Measurements from ENCODE around the gene CRK. TPM values are rescaled to one million over a fixed set of nuclear protein-coding genes. Genes with fewer than 3 reads are reported as not detected.
A peak's percentile ranks its signal among the peaks of the same experiment; 100 is the strongest.

CRK gene
- total RNA-seq, 1 experiment from 2014 or later = 72.3 TPM

- Histone ChIP-seq H3K27me3 (replicated peaks; ENCODE audit: control insufficient read depth, insufficient read depth, low read length) (no peaks in the 10 kb centered on the region), H3K9me3 (no peaks in the 10 kb centered on the region), H3K4me3 (ENCODE audit: low read depth, low read length) (no peak overlapping the region), H3K36me3 (ENCODE audit: control insufficient read depth, insufficient read depth, low read length) (peaks cover 2% of the 10 kb centered on the region), H3K4me1 (peaks cover 23% of the 10 kb centered on the region)
- CTCF ChIA-PET = no interaction called here
- Mint-ChIP-seq H3K27me3 (ENCODE audit: insufficient read depth, unreplicated experiment) (no peaks in the 10 kb centered on the region), H3K27ac (ENCODE audit: unreplicated experiment) (peak overlapping the region; percentile 6), H3K9me3 (ENCODE audit: unreplicated experiment) (no peaks in the 10 kb centered on the region), H3K4me1 (ENCODE audit: low read depth, unreplicated experiment) (peaks cover 7% of the 10 kb centered on the region), H3K4me3 (ENCODE audit: unreplicated experiment) (no peak overlapping the region), H3K36me3 (ENCODE audit: insufficient read depth, unreplicated experiment) (peaks cover 79% of the 10 kb centered on the region)
- POLR2A ChIA-PET = no interaction called here
- no TSS peak for BruUV-seq (replicated peaks)
- TF ChIP-seq CTCF (IDR thresholded peaks at IDR 0.05; ENCODE audit: insufficient read depth in 1 of 2, low read depth in 1 of 2, low read length in 1 of 2, severe bottlenecking in 1 of 2, unreplicated experiment in 1 of 2) = no peak
- intact Hi-C loops (cut with micrococcal nuclease; ENCODE audit: unreplicated experiment) = no loop called here
- DNase-seq = no peak
Observed at GRCh38 chr17:1435326-1435725, 20.7 kb downstream of the CRK start.

GRCh38 chr17:1434150-1434549 lies 21.9 kb downstream of the CRK start:
- Histone ChIP-seq H3K27me3 (replicated peaks; ENCODE audit: control insufficient read depth, insufficient read depth, low read length) (no peaks in the 10 kb centered on the region), H3K36me3 (ENCODE audit: control insufficient read depth, insufficient read depth, low read length) (peaks cover 2% of the 10 kb centered on the region), H3K4me1 (peaks cover 15% of the 10 kb centered on the region), H3K9me3 (no peaks in the 10 kb centered on the region), H3K4me3 (ENCODE audit: low read depth, low read length) (no peak overlapping the region)
- Mint-ChIP-seq H3K4me1 (ENCODE audit: low read depth, unreplicated experiment) (peaks cover 7% of the 10 kb centered on the region), H3K4me3 (ENCODE audit: unreplicated experiment) (no peak overlapping the region), H3K36me3 (ENCODE audit: insufficient read depth, unreplicated experiment) (peaks cover 89% of the 10 kb centered on the region), H3K27me3 (ENCODE audit: insufficient read depth, unreplicated experiment) (no peaks in the 10 kb centered on the region), H3K9me3 (ENCODE audit: unreplicated experiment) (no peaks in the 10 kb centered on the region), H3K27ac (ENCODE audit: unreplicated experiment) (no peak overlapping the region)
- intact Hi-C loops (cut with micrococcal nuclease; ENCODE audit: unreplicated experiment) = no loop called here
- DNase-seq = no peak
- POLR2A ChIA-PET = no interaction called here
- BruUV-seq (replicated peaks) = no TSS peak
- CTCF ChIA-PET = no interaction called here
- TF ChIP-seq CTCF (IDR thresholded peaks at IDR 0.05; ENCODE audit: insufficient read depth in 1 of 2, low read depth in 1 of 2, low read length in 1 of 2, severe bottlenecking in 1 of 2, unreplicated experiment in 1 of 2) = no peak

- no peak for TF ChIP-seq CTCF (IDR thresholded peaks at IDR 0.05; ENCODE audit: insufficient read depth in 1 of 2, low read depth in 1 of 2, low read length in 1 of 2, severe bottlenecking in 1 of 2, unreplicated experiment in 1 of 2)
- Histone ChIP-seq H3K9me3 (no peaks in the 10 kb centered on the region), H3K4me3 (ENCODE audit: low read depth, low read length) (no peak overlapping the region), H3K36me3 (ENCODE audit: control insufficient read depth, insufficient read depth, low read length) (peaks cover 1% of the 10 kb centered on the region), H3K4me1 (0 out of 2 replicates have a peak, but pooled peaks cover 4% of the 10 kb centered on the region), H3K27me3 (replicated peaks; ENCODE audit: control insufficient read depth, insufficient read depth, low read length) (no peaks in the 10 kb centered on the region)
- ChIA-PET POLR2A (no interaction called here), CTCF (no interaction called here)
- intact Hi-C loops (cut with micrococcal nuclease; ENCODE audit: unreplicated experiment) = no loop called here
- Mint-ChIP-seq H3K27ac (ENCODE audit: unreplicated experiment) (no peak overlapping the region), H3K27me3 (ENCODE audit: insufficient read depth, unreplicated experiment) (no peaks in the 10 kb centered on the region), H3K4me3 (ENCODE audit: unreplicated experiment) (no peak overlapping the region), H3K4me1 (ENCODE audit: low read depth, unreplicated experiment) (peaks cover 3% of the 10 kb centered on the region), H3K9me3 (ENCODE audit: unreplicated experiment) (no peaks in the 10 kb centered on the region), H3K36me3 (ENCODE audit: insufficient read depth, unreplicated experiment) (peaks cover 95% of the 10 kb centered on the region)
- BruUV-seq (replicated peaks) = no TSS peak
- no peak for DNase-seq
Observed at GRCh38 chr17:1431631-1432104, 24.4 kb downstream of the CRK start.

All from Caco-2 (cell line).